ENCODE data around the gene HSFX1.

The HSFX1 gene

GRCh38 chrX:149803458-149804062 is 29.7 kb downstream of the HSFX1 start:
- DNase-seq (ENCODE audit: low spot score), result no peak

DNA sequence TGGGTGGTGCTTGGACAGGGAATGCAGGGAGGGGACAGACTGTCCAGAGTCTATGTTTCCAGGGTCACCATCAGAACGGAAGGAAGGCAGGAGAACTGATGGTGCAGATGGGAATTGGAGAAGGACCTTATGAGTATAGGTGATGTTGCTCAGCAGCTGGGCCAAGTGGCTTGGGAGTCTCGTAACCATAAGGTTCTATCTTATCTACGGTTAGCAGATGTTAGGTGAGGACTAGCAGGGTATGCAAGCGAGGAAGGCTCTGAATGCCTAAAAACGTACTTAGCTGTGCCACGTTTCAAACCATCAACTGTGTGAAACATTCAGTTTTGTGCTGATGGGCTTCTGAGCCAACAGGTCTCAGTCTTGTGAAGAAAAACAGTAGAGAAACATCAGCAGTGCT is 30.2 kb downstream of the HSFX1 start:
- DNase-seq (ENCODE audit: low spot score), result no peak

GRCh38 chrX:149807747-149808458 is 34.0 kb downstream of the HSFX1 start:
- no peak for DNase-seq (ENCODE audit: low spot score)

DNA sequence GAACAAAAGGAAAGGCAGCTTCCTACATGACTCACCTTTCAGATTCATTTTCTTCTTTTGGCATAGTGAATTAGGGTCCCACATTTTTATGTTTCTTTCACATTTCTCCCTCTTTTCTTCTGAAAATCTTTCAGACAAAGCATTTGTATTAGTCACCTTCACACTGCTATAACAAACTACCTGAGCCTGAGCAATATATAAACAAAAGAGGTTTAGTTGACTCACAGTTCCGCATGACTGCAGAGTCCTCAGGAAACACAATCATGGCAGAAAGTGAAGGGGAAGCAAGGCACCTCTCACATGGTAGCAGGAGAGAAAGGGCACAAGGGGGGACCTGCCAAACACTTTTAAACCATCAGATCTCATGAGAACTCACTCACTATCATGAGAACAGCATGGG is 44.8 kb downstream of the HSFX1 start:
- no peak for DNase-seq (ENCODE audit: low spot score)

DNA sequence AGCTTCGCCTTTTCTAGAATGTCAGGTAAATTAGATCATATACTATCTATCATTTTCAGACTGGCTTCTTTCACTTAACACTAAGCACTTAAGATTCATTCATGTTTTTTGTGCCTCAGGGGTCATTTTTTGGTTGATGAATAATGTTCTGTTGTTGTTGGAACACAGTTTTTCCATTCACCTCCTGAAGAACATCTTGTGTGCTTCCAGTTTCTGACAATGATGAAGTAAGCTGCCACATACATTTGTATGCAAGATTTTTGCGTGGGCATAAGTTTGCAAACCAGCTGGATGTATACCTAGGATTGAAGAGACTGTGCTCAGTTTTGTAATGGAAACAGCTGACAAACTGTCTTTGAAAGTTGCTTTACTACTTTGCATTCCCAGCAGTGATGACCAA is 45.5 kb downstream of the HSFX1 start:
- DNase-seq (ENCODE audit: low spot score), result no peak

GRCh38 chrX:149825424-149825823 is 51.6 kb downstream of the HSFX1 start:
- peak; percentile 5 for DNase-seq (ENCODE audit: low spot score)

Small RNAs within 50 kb of the gene (small RNA-seq; reads per million reads assigned to genes)
- gene AC244098.1, result 0 reads per million in 2 experiments
- 0 reads per million in 2 experiments for gene AC244098.2
- 0 reads per million in 2 experiments for gene AC244098.3

Data from SK-N-DZ (cell line).